HS-5 (cell line): Measurements from ENCODE around the gene PCBP2.

Source experiments
- DNase-seq: peaks from one replicate; pipeline ENCODE4 v3.0.0-alpha.2; 2012; ENCODE audit warnings: low read depth

The PCBP2 gene

DNA sequence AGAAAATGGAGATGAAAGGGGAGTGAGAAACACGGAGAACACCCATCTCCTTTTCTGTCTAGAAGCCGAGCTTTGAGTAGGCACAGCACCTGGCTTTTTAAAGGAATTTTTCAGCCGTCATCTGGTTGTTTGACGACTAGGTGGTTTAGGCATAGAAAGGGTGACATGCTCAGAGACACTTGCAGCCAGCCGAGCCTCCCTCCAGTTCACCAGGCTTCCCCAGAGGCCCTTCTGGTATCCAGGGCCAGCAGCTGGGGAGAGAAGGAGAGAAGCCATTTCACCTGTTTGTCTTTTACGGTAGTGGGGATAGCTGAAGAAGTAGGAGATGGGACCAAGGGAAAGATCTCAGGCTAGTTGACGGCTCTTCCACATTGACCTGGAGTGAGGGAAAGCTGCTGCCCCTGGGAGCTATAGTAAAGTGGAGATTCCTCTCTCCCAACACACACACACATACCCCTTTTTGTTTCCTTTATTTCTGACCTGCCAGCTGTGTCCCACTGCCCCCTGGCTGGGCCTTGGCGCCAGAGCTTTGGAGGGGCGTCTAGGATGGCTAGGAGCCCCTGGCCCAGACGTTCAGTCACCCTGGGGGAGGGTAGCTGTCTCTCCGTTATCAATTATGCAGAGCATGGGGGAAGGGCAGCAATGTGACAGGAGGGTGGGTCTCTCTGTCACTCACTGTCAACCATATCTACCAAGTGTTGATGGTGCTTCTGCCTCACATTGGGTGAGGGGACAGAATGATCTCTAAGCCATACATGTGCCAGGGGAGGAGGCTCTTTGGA lies 41.9 kb downstream of the PCBP2 start:
- no peak for DNase-seq

DNA sequence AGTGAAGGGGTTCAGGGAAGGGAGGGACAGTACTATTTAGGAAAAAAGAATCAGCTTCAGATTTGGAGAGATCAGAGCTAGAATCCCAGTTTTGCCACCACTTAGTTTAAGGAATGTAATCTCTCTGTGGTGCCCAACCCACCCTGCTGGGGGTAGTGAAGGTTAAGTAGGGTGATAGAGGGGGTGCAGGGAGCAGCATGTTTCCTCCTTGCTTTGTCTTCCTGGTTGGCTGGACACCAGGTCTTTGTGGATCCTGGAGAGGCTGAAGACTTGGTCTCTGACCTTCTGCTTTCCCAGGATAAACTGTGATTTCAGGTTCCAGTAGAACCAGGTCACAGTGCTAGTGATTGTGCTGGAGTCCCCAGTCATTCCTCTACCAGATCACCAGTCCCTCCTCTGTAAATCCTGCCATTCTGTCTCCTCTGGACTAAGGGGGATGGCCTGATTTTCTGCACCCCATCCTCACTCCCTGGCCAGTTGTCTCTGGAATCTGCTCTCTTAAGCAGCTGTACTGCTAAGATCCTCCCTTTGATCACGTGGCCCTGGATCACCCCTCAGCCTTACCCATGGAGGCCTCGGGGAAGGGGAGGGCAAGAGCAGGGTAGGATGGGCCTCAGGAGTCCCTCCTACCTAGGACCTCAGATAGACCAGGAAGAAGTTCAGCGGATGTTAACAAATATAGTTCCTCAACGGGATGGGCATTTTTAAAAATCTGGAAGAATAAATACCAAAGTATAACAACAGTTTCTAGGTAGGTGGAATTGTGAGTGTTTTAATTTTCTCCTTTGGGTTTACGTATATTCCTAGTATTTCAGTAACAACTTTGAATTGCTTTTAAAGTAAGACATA lies 44.2 kb downstream of the PCBP2 start:
- no peak for DNase-seq

DNA sequence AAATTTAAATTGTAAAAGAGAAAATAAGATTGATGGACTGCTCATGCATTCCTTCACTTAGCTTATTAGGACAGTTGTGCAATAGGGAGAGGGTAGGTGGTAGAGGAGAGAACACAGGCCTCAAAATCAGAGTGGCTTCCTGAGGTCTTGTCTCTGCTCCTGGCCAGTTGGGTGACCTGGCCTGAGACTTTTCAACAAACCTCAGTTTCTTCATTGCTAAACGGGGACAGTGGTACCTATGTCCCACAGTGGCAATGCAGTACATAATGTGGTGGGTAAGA lies 44.8 kb downstream of the PCBP2 start:
- no peak for DNase-seq

DNA sequence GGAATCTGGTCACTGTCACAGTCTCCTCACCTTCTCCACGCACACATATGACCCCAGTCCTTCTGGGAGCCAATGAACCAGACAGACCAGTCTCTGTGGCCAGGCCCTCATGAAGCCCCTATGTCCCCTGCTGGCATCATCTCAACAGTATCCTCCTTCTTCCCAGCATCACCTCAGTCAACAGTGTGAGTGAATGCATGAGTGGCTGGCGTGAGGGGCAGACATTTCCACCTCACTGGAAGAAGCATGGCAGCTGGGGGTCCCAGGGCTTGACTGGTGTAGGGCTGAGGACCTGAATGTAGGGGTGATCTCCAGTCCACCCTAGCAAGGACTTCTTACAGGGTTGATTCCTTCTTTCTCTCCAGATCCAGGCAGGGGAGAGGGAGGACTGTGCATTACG lies 45.6 kb downstream of the PCBP2 start:
- DNase-seq = no peak

DNA sequence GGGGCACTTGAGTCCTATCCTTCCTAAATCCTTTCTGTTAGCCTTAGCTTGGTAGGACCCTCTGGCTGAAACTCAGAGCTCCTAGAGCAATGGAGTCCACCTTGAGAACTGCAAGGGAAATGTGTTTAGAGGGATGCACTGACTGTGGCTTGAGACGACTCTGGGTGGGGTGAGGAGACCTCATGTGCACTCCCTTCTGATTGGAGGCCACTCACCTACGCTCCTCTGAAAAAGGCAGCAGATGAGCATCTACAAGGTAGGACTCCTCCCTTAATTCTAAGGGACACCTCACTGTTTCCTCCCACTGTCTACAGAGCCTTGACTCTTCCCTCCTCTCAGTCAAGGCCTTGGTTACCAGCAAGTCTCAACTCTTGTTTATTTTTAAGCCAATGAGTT lies 46.3 kb downstream of the PCBP2 start:
- no peak for DNase-seq

DNA sequence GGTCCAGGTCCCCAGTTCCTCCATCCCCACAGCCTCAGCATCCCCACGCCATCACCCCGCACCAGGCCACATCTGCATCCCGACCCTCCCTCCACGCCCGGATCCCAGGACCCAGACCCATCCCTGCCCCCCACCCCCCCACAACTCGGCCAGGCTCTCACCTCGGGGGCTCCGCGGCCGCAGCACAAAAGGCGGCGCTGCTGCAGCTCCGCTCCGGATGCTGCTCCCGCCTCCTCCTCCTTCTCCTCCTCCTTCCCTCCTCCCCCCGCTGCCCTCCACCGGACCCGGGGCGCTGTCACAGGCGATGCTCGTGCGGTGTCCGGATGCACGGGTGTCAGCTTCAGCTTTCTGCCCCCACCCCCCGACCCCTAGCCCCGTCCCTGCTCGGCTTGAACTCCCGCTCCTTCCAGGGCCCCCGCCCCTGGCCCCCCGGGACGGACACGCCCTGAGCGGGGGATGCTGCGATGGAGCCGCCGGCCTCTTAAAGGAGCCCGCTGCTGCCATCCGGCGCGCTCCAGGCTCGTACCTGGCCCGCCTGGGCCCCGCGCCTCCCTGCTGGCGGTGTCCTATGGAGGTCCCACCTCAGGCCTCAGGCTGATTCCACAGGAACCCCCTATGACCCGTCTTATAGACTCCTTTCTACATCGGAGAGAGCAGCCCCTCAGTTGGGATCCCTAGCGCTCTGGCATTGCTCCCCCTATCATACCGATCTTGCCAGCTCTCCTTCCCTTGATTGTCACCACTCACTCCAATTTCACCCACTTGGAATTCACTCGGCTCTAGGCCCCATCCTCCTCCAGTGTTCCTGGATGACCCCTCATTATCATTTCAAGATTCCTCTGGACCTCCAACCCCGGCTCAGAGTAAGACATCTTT lies 47.6 kb downstream of the PCBP2 start, which contains the start of gene MAP3K12:
MAP3K12 (minus strand) TSS at position 193 of the 876 bp plus-strand sequence. CDS start 12,067 bp downstream, outside the sequence.
- DNase-seq = no peak

DNA sequence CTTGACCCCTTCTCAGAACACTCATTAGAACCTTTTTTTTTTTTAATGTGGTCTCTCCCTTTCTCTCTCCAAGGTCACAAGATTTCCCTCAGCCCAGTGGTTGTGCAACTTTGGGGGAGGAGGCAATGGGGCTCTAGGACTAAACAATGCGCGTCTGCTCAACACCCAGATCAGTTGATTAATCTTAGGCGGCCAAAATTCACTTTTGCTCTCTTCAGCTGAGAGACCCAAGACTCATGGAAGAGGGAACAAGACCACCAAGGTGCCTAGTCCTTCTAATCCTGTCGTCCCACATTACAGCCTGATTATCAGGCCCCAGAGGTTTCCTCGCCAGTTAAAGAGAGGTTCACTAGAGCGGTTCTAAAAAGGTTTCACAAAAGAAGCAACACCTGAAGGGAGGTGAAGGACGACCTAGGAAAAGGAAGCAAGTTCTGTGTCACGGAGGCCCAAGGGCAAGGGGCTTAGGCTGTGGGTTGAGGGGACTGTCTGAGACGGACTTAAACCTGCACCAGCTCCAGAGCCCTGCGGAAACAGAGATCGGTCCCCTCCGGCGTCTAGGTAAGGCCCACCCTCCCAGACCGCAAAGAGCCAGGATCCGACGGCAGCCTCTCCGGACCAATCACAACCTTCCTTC lies 48.4 kb downstream of the PCBP2 start:
- DNase-seq = no peak

DNA sequence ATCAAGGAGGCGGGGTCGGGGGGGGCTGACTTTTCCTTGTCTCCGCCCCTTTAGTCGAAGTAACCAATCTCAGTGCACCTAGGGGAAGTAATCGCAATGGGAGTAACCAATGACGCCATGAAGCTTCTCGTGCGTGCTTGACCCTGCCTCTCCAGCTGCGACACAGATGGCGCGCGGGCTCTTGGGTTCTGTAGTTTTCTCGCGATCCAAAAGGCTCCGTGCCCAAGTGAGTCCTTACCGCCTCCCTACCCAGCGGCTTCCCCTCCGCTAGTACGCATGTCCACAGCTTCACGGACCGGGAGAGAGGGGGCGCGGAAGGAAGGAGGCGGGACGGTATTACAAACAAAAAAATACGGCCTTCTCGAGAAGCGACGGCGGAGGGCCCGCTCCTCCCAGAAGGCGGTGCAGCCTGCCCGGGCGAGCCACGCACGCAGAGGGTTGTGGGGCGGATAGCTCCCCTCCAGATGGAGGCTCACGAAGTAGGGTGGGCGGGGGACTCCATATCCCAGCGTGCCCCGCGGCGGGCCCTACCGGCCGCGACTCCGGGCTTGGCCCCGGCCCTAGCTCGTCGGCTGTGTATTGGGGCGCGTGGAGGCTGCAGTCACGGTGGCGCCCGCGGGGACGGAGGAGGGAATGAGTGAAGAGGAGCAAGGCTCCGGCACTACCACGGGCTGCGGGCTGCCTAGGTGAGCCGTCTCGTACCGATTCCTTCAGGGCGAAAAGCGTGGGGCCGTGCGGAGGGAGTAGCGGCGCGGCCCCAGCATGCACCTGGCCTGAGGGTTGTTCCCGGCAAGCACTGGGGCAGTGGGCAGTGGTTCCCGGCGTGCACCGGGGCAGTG lies 49.1 kb downstream of the PCBP2 start, which contains the start of gene TARBP2:
TARBP2 (plus strand) TSS at position 508 of the 839 bp plus-strand sequence; CDS start at position 634, 126 bp downstream.
- peak; percentile 99 for DNase-seq

DNA sequence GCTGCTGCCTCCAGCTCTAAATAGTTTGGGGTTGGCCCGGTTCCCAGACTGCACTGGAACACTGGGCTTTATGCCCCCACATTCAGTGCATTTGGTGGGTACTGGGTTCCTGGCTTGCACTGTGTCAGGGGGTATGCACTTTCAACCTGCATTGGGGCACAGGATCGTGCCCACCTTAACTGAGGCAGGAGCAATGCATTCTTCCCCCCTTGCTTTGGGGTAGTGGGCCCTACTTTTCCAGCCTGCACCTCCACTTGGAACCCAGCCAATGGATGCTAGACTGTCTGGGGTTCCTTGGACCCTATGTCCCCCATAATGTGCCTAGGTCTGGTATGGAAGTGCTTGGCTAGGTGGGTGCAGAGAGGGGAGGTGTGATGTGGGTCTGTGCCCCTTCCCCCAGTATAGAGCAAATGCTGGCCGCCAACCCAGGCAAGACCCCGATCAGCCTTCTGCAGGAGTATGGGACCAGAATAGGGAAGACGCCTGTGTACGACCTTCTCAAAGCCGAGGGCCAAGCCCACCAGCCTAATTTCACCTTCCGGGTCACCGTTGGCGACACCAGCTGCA lies 49.8 kb downstream of the PCBP2 start:
- DNase-seq = no peak

DNA sequence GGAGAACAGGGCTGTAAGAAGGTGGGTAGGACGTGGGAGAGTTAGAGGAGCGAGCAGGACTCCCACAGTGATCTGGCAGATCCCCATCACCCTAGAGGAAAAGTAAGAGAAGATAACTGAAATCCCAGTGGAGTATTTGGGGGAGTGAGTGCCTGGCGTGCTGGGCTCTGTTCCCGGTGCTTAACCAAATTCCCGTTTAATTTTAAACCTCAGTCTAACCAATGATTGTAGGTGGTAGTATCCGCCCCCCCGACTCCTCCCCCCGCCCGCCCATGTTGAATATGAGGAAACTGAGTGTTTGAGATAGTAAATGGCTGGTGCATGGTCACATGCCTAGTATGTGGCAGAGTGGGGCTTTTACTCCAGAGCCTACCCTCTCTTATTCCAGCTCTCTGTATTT lies 50.4 kb downstream of the PCBP2 start:
- DNase-seq = no peak

DNA sequence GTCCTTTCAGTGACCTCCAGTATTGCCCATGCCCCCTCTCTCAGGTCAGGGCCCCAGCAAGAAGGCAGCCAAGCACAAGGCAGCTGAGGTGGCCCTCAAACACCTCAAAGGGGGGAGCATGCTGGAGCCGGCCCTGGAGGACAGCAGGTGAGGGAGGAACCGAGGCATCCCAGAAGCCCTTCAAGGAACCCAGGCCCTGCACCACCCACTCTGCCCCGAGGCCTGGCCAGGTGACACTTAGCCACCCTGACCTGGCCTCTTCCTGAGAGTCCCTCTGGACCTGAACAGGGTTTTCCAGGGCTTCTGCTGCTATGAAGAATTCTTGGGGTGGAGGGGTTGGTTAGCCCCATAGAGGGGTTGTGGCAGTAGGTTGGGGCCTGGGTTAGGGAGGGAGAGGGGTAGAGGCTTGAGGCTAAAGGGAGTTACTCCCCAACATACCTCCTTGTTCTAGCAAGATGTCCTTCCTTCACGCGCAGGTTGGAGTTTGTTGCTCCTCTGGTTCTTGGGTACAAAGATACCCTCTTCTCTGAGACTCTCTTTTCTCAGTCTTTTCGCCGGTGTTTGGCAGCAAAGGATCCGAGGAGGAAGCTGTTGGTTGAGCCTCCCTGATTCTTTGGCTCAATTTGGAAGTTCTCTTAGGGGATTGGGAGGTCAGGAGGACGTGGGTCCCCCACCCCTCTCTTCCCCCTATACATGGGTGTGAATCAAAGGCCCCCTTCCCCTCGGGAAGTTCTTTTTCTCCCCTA lies 51.3 kb downstream of the PCBP2 start:
- no peak for DNase-seq

DNA sequence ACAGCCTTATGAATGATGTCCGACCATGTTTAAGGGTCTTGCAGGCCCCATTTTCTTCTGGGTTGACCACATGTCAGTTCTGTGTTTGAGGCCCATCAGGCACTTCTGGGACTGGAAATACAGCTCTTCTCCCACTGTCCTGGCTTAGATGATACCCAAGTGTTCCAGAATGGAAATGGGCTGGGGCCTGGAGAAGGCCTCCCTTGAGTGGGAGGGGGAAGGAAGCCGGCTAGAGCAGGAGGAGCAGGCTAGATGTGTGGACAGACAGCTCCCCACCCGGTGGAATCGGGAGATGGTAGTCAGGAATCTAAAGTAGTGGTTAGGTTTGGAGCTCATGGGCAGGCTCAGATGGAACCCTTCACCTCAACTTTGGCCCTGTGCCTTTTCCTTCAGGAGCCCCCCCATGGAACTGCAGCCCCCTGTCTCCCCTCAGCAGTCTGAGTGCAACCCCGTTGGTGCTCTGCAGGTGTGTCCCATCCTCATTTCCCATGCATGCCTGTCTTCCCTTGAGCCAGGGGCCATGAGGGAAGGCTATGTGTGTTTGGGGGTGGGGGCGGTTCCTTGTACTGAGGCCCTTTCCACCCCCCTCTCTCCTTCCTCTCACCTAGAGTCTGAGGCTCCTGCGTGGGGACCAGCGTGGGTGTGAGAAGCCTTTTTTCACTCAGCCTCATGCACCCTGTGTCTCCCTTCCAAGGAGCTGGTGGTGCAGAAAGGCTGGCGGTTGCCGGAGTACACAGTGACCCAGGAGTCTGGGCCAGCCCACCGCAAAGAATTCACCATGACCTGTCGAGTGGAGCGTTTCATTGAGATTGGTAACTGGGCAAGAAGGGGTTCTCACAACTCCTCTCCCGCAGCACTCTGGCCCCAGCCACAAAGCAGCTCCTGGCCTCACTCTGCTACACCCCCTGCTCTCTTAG lies 52.4 kb downstream of the PCBP2 start:
- DNase-seq = no peak

DNA sequence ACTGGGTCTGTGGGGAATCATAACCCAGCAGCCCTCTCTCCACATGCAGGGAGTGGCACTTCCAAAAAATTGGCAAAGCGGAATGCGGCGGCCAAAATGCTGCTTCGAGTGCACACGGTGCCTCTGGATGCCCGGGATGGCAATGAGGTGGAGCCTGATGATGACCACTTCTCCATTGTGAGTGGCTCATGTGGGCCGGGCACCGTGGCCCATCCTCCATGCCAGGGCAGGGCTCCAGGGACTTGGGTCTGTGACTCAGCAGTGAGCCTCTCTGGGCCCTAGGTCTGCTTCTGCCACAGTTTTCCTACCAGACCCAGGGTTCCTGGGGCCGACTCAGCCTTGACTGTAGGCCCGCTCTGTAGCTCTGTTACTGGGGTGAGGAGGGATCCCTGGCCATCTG lies 53.2 kb downstream of the PCBP2 start:
- DNase-seq = no peak

DNA sequence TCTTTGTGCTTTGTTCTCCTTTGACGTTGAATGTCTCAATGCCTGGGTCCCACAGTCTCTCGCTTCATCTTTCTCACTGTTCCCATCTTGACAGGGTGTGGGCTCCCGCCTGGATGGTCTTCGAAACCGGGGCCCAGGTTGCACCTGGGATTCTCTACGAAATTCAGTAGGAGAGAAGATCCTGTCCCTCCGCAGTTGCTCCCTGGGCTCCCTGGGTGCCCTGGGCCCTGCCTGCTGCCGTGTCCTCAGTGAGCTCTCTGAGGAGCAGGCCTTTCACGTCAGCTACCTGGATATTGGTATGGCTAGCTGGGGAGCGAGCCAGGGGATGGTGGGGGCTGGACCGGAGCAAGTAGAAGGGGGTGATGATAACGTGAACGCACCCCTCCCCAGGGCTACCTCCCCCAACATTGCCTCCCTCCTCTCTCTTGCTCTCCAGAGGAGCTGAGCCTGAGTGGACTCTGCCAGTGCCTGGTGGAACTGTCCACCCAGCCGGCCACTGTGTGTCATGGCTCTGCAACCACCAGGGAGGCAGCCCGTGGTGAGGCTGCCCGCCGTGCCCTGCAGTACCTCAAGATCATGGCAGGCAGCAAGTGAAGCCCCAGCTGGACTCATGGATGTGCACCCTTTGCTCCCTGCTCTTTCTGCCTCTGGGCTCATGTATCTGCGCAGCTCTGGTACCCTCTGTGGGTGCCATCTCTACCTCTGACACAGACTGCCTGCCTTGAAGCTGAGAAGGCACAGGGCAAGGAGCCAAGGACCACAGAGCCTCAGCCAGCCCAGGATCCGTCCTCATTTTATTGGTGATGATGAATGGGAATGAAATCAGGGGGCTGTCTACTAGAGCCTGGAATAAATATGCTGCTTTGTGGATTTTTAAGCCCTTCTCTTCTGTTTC lies 53.9 kb downstream of the PCBP2 start:
- no peak for DNase-seq

DNA sequence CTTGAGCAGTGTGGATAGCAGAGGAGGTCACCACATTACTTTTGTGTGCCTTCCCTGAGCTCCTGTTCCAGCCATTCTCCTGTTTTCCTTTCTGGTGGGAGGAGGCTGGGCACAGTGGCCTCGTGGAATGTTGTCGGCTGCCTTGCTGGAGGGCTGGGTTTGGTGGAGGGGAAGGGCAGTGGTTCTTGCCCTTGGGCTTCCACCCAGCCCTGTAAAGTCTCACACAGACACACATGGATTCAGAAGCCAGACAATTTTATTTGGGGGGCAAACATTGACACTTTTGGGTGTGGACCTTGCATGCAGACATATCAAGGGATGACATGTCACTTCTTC lies 54.5 kb downstream of the PCBP2 start:
- no peak for DNase-seq

DNA sequence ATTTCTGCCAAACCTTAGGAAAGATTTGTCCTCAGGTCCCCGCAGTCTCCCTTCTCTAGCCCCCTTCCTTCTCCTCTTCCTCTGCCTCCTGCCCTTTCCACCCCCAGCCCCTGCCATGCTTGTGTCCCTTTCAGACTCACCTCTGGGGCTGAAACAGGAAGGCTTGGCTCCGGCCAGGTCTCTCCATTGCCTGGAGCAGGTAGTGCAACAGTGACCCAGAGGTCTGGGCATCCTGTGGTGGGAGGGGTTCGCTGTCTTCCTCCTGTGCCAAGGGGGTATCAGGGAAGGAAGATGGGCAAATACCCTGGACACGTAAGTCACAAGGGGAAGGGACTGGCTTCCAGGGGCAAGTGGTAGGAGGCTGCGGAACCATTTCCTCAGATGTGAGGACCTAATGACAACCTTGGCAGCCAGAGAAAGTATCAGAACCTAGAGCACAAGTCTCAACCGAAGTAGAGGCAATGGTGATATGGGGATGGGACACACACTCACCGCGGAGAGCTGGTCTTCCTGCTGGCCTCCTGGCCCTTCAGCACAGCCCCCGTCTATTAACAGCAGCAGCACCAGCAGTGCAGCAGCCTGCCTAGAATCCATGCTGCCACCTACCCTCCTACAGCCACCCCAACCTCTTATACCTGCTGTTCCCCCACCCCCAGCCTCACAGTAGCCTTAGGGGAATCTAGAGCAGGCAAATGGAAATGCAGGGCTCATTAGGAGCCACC lies 55.1 kb downstream of the PCBP2 start, which contains the start of gene NPFF:
NPFF (minus strand) TSS at position 604 of the 722 bp plus-strand sequence; CDS start at position 594, 10 bp downstream.
- DNase-seq = no peak

DNA sequence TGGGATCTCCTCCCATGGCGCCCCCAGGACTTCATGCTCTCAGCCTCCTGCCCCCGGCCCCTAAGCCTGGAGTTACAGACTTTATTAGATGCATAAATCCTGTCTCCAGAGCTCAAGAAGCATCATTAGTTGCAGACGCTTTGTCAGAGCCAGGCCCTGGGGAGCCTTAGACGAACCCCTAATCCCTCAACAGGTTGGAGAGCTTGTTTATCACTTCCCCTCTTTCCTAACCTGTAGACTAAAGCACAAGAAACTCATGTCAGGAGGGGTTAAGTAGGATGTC lies 55.6 kb downstream of the PCBP2 start:
- DNase-seq = no peak
